Adrenal gland (tissue), 12 donors: ENCODE results near the gene SLC15A3. TPM values are rescaled to one million over a fixed set of nuclear protein-coding genes. Genes with fewer than 3 reads are reported as not detected.

Source experiments
- DNase-seq, 7 donors: peaks; one replicate each; pipeline ENCODE4 v3.0.0-alpha.2; 2019 to 2020
- H3K27ac ChIP-seq, 5 donors: fragments of 200-600 bp; sonication (generic) in 4 of 5; 1 replicate in 3 of 5; 2 replicates in 2 of 5; pipeline versions ENCODE4 v1.5.1 to v1.8.0; 2016 to 2020; ENCODE audit warnings: mild to moderate bottlenecking in 1 of 5
- H3K27me3 ChIP-seq: fragments of 200-600 bp; 2 replicates; pipeline ENCODE4 v1.8.0; 2021
- H3K36me3 ChIP-seq, 2 donors: fragments of 200-600 bp; replicated peaks in 1 of 2; 1 replicate in 1 of 2; 2 replicates in 1 of 2; pipeline versions ENCODE4 v1.5.1 to v1.8.0; 2018 to 2022
- H3K4me1 ChIP-seq, 2 donors: fragments of 200-600 bp; replicated peaks in 1 of 2; 1 replicate in 1 of 2; 2 replicates in 1 of 2; pipeline versions ENCODE4 v1.5.1 to v1.8.0; 2018 to 2021
- H3K4me3 ChIP-seq, 4 donors: fragments of 200-600 bp; sonication (generic) in 3 of 4; one replicate each; pipeline ENCODE4 v1.5.1; 2016 to 2018
- H3K9me3 ChIP-seq, 3 donors: fragments of 200-600 bp; sonication (generic) in 1 of 3; replicated peaks in 1 of 3; 1 replicate in 2 of 3; 2 replicates in 1 of 3; pipeline versions ENCODE4 v1.5.1 to v1.8.0; 2016 to 2021
- CTCF ChIP-seq, 6 experiments: fragments of 450-650 bp in 4 of 6; fragments of 200-600 bp in 2 of 6; sonication (generic) in 1 of 6; IDR thresholded peaks; 1 replicate in 5 of 6; 2 replicates in 1 of 6; pipeline versions ENCODE4 v1.5.1 to v1.8.0; 2016 to 2021; ENCODE audit warnings: antibody characterized with exemption in 6 of 6, mild to moderate bottlenecking in 2 of 6, moderate library complexity in 1 of 6
- POLR2A ChIP-seq, 2 donors: fragments of 450-650 bp; IDR thresholded peaks; one replicate each; pipeline ENCODE4 v1.6.1; 2017; ENCODE audit warnings: antibody characterized with exemption in 2 of 2, mild to moderate bottlenecking in 2 of 2, moderate library complexity in 1 of 2
- WGBS, 4 donors: extraction: QIAGEN DNeasy Blood & Tissue Kit in 2 of 4; methylation state at CpG; one replicate each; pipeline versions ENCODE4 v1.1.5 to v1.1.7; 2013 to 2017; 5-methylcytosine and 5-hydroxymethylcytosine counted together
- intact Hi-C, 2 donors: fragments of 100-400 bp; cut with DNase I; formaldehyde crosslinking; loops; one replicate each; pipeline versions ENCODE4 v1.14.1 to v1.15.0; 2022 to 2023
- polyA plus RNA-seq, 3 donors: library from polyadenylated mRNA; stranded (reverse); fragments of 200-250 nt in 2 of 3; fragments of 350-450 nt in 1 of 3; fragmentation: Illumina TruSeq in 1 of 3; extraction: RNeasy Lipid Tissue Mini Kit (QIAGEN cat#74804) in 1 of 3; gene quantifications; one replicate each; pipeline ENCODE4 v1.2.3, GENCODE V29; 2013 to 2014
- small RNA-seq, 2 donors: library from RNA; depleted of rRNA; stranded (forward); fragments of <200 nt; gene quantifications; one replicate each; pipeline ENCODE3, GENCODE V24; 2016
- total RNA-seq, 9 donors: library from RNA; depleted of rRNA in 4 of 9; stranded (reverse); fragments of >200 nt in 4 of 9; fragments of 120-200 nt in 1 of 9; fragmentation: NEBNext Ultra II Directional in 1 of 9; extraction: Animal tissue kit (Norgen Biotek cat#: 25700) in 1 of 9; gene quantifications; one replicate each; pipeline versions ENCODE4 v1.1.0 to v1.2.4, GENCODE V29; 2013 to 2023
- donor health status: healthy with polysubstance abuse.
- donor health status: Bipolar disorder and iron deficiency.
- donor health status: DM: yes; HTN: yes; CAD: no.
- donor health status: DM: no; HTN: no; CAD: no.
- donor health status: DM: no; HTN: no; CAD: no.
- donor health status: DM: yes; HTN: yes; CAD: no.

The SLC15A3 gene
- total and polyA plus RNA-seq, 12 donors, result 6.7 to 57.7 (median 31.0) TPM

- no peaks in the 10 kb centered on the region for H3K27me3 ChIP-seq
- H3K4me3 ChIP-seq, result no peak overlapping the region
- H3K36me3 ChIP-seq, result peaks cover 0 to 52% of the 10 kb centered on the region in 2 donors
- WGBS, 4 donors, result 47 to 60% (median 50%) methylated on average over 4 to 7 of the region's 7 CpGs
- no peak for TF ChIP-seq CTCF (IDR thresholded peaks at IDR 0.05)
- TF ChIP-seq POLR2A (IDR thresholded peaks at IDR 0.05), result no peak
- H3K4me1 ChIP-seq, result peaks cover 0 to 4% of the 10 kb centered on the region in 2 donors
- peak overlapping the region in 1 of 5 donors; percentile 14 for H3K27ac ChIP-seq
- H3K9me3 ChIP-seq, result no peaks in the 10 kb centered on the region
- peak; percentile 72 to 90 (median 88) for DNase-seq
- intact Hi-C loops, result loop anchor here in 1 of 2 donors (5.0 kb wide), 1 partner anchor 114 kb away; no protein-coding TSS in a partner anchor
Measured at GRCh38 chr11:60891103-60891741, 60.8 kb downstream of the SLC15A3 start.

- H3K27me3 ChIP-seq, result no peaks in the 10 kb centered on the region
- H3K36me3 ChIP-seq, result peaks cover 0 to 47% of the 10 kb centered on the region in 2 donors
- intact Hi-C loops, result loop anchor here in 1 of 2 donors (5.0 kb wide), 1 partner anchor 113 kb away; no protein-coding TSS in a partner anchor
- no peak for TF ChIP-seq CTCF (IDR thresholded peaks at IDR 0.05)
- no peak for TF ChIP-seq POLR2A (IDR thresholded peaks at IDR 0.05)
- H3K4me3 ChIP-seq, result no peak overlapping the region
- no peak overlapping the region for H3K27ac ChIP-seq
- WGBS, 4 donors, result 45 to 62% (median 51%) methylated on average over 4 to 5 of the region's 5 CpGs
- H3K4me1 ChIP-seq, result peaks cover 0 to 4% of the 10 kb centered on the region in 2 donors
- peak in 1 of 7 donors; percentile 50 for DNase-seq
- no peaks in the 10 kb centered on the region for H3K9me3 ChIP-seq
Measured at GRCh38 chr11:60890696-60891095, 61.3 kb downstream of the SLC15A3 start.

- Histone ChIP-seq H3K4me3 (no peak overlapping the region), H3K27ac (no peak overlapping the region), H3K9me3 (no peaks in the 10 kb centered on the region), H3K27me3 (no peaks in the 10 kb centered on the region), H3K4me1 (peaks cover 0 to 4% of the 10 kb centered on the region in 2 donors), H3K36me3 (peaks cover 0 to 39% of the 10 kb centered on the region in 2 donors)
- peak in 1 of 7 donors; percentile 41 for DNase-seq
- TF ChIP-seq CTCF (IDR thresholded peaks at IDR 0.05), result no peak
- no peak for TF ChIP-seq POLR2A (IDR thresholded peaks at IDR 0.05)
- WGBS, 4 donors, result 71 to 80% (median 75%) methylated on average over 6 of the region's 6 CpGs
- intact Hi-C loops, result loop anchor here in 1 of 2 donors (5.0 kb wide), 2 partner anchors 58 to 113 kb away; no protein-coding TSS in a partner anchor
Measured at GRCh38 chr11:60889869-60890311, 62.1 kb downstream of the SLC15A3 start.

- intact Hi-C loops, result loop anchor here in 1 of 2 donors (5.0 kb wide), 1 partner anchor 55 kb away; no protein-coding TSS in a partner anchor
- peak; percentile 26 to 68 (median 53) for TF ChIP-seq CTCF (IDR thresholded peaks at IDR 0.05)
- TF ChIP-seq POLR2A (IDR thresholded peaks at IDR 0.05), result no peak
- Histone ChIP-seq H3K36me3 (peaks cover 0 to 17% of the 10 kb centered on the region in 2 donors), H3K4me3 (no peak overlapping the region), H3K27ac (no peak overlapping the region), H3K27me3 (no peaks in the 10 kb centered on the region), H3K9me3 (no peaks in the 10 kb centered on the region), H3K4me1 (peaks cover 0 to 4% of the 10 kb centered on the region in 2 donors)
- WGBS, 4 donors, result 48 to 57% (median 51%) methylated on average over 4 to 5 of the region's 5 CpGs
- peak; percentile 45 to 78 (median 60) for DNase-seq
Measured at GRCh38 chr11:60887556-60887955, 64.4 kb downstream of the SLC15A3 start.

Small RNA genes lying within 50 kb of the gene (small RNA-seq; reads per million reads assigned to genes)
- 0 reads per million in 2 donors for gene RNU6-933P

Other genes with a start within 250 kb of the SLC15A3 start
- not detected for gene MS4A18, start 227.5 kb downstream of the SLC15A3 start, total RNA-seq
- gene MS4A18, start 227.5 kb downstream of the SLC15A3 start, polyA plus RNA-seq, result not detected
- under 1 TPM in 2 of 9 donors, not detected in 7; 0.25 to 0.28 TPM for gene MS4A15, start 195.3 kb downstream of the SLC15A3 start, total RNA-seq
- under 1 TPM in 2 of 3 donors, not detected in 1; 0.07 to 0.22 TPM for gene MS4A15, start 195.3 kb downstream of the SLC15A3 start, polyA plus RNA-seq
- not detected for gene MS4A10, start 166.8 kb downstream of the SLC15A3 start, total RNA-seq
- not detected for gene MS4A10, start 166.8 kb downstream of the SLC15A3 start, polyA plus RNA-seq
- gene CCDC86, start 110.1 kb downstream of the SLC15A3 start, total RNA-seq, result 10 to 100 TPM; 25.1 to 52.4 (median 30.2) TPM
- 10 to 100 TPM; 14.7 to 50.9 (median 22.6) TPM for gene CCDC86, start 110.1 kb downstream of the SLC15A3 start, polyA plus RNA-seq
- under 1 TPM in 3 of 9 donors, not detected in 6; 0.18 to 0.61 (median 0.27) TPM for gene PTGDR2, start 96.2 kb downstream of the SLC15A3 start, total RNA-seq
- under 1 TPM in 2 of 3 donors, not detected in 1; 0.17 to 0.24 TPM for gene PTGDR2, start 96.2 kb downstream of the SLC15A3 start, polyA plus RNA-seq
- gene ZP1, start 84.6 kb downstream of the SLC15A3 start, total RNA-seq, result 1 to 10 TPM in 3 of 9 donors, under 1 TPM in 4, not detected in 2; 0.25 to 6.3 (median 0.83) TPM
- 1 to 10 TPM in 1 of 3 donors, under 1 TPM in 2; 0.24 to 1.4 (median 0.48) TPM for gene ZP1, start 84.6 kb downstream of the SLC15A3 start, polyA plus RNA-seq
- 100 to 1,000 TPM in 3 of 9 donors, 10 to 100 TPM in 6; 45.5 to 129 (median 97.1) TPM for gene PRPF19, start 45.6 kb downstream of the SLC15A3 start, total RNA-seq
- gene PRPF19, start 45.6 kb downstream of the SLC15A3 start, polyA plus RNA-seq, result 100 to 1,000 TPM; 101 to 107 (median 103) TPM
- gene TMEM109, start 38.0 kb downstream of the SLC15A3 start, total RNA-seq, result 100 to 1,000 TPM in 3 of 9 donors, 10 to 100 TPM in 6; 29.3 to 115 (median 86.7) TPM
- gene TMEM109, start 38.0 kb downstream of the SLC15A3 start, polyA plus RNA-seq, result 10 to 100 TPM; 38.0 to 66.3 (median 65.0) TPM
- gene TMEM132A, start 27.7 kb downstream of the SLC15A3 start, total RNA-seq, result 10 to 100 TPM; 14.4 to 66.1 (median 39.6) TPM
- 10 to 100 TPM in 2 of 3 donors, 1 to 10 TPM in 1; 3.4 to 48.9 (median 37.9) TPM for gene TMEM132A, start 27.7 kb downstream of the SLC15A3 start, polyA plus RNA-seq
- 1 to 10 TPM in 7 of 9 donors, under 1 TPM in 2; 0.22 to 8.4 (median 2.2) TPM for gene CD6, start 19.5 kb upstream of the SLC15A3 start, total RNA-seq
- 1 to 10 TPM in 1 of 3 donors, under 1 TPM in 2; 0.37 to 3.0 (median 0.67) TPM for gene CD6, start 19.5 kb upstream of the SLC15A3 start, polyA plus RNA-seq
- 10 to 100 TPM in 1 of 9 donors, 1 to 10 TPM in 1, under 1 TPM in 7; under 0.01 to 14.4 (median 0.80) TPM for gene CD5, start 150.3 kb upstream of the SLC15A3 start, total RNA-seq
- under 1 TPM; 0.18 to 0.48 (median 0.20) TPM for gene CD5, start 150.3 kb upstream of the SLC15A3 start, polyA plus RNA-seq
- gene VPS37C, start 209.2 kb upstream of the SLC15A3 start, total RNA-seq, result 10 to 100 TPM in 8 of 9 donors, 1 to 10 TPM in 1; 8.6 to 27.9 (median 19.6) TPM
- gene VPS37C, start 209.2 kb upstream of the SLC15A3 start, polyA plus RNA-seq, result 10 to 100 TPM; 11.9 to 18.2 (median 14.2) TPM